T-helper 1 cell treated with Interleukin-12 subunit alpha and Interleukin-12 subunit beta and Interleukin-4 antibody, amounts not matched to agents 30 ng/mL and 1 ng/mL, for 36 hours (primary cell): Measurements from ENCODE around the gene RPL36. TPM values are rescaled to one million over a fixed set of nuclear protein-coding genes. Genes with fewer than 3 reads are reported as not detected.

Experiments used
- intact Hi-C: fragments of 100-400 bp; cut with micrococcal nuclease; formaldehyde crosslinking; loops from one replicate; pipeline ENCODE4 v1.15.1; 2024
- total RNA-seq: library from RNA; stranded (reverse); gene quantifications from 2 replicates; pipeline ENCODE4 v1.2.3, GENCODE V29; 2022

RPL36 gene
- total RNA-seq, 1 donor from 2014 or later = 713 TPM

- intact Hi-C loops = no loop called here
These were observed 16.3 kb upstream of the RPL36 start for GRCh38 chr19:5673752-5674151.

DNA sequence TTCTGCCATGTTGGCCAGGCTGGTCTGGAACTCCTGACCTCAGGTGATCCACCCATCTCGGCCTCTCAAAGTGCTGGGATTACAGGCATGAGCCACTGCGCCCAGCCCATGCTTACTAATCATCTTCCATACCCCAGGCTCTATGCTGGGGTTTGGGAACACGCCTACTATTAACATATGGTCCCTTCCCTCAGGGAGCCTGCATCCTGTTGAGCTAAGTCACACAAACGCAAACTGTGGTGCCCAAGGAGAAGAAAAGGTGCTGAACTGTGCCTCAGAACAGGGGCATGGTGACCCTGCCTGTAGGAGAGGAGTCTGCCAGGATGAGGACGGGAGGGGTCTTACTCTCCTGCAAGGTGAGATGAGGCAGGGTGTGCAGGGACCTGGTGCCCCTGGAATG lies 15.4 kb upstream of the RPL36 start:
- intact Hi-C loops = no loop called here

DNA sequence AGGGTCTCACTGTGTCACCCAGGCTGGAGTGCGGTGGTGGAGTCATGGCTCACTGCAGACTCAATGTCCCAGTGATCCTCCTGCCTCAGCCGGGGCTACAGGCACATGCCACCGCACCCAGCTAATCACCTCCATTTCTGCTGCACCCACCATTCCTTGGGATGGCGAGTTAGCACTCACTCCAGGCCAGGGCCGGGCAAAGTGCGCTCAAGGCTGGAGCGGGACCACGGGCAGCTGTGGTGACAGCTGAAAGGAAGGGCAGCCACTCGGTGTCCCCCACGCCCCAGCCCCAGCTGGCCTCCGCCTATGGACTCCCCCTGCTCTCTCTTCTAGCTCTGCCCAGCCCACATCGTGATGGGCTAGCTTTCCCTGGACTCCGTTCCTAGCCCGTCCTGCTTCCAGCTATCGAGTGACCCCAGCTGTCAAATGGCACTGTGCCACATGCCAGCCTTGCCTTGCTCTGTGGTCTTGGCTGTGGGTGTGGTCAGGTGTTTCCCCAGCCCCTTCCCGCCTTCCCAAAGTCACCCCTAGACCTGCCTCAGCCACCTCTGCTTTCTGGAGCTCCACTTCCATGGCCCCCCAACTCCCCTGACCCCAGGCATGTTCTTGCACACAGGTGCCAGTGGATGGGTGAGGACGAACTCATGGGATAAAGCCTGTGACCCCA lies 13.9 kb upstream of the RPL36 start:
- intact Hi-C loops = no loop called here

DNA sequence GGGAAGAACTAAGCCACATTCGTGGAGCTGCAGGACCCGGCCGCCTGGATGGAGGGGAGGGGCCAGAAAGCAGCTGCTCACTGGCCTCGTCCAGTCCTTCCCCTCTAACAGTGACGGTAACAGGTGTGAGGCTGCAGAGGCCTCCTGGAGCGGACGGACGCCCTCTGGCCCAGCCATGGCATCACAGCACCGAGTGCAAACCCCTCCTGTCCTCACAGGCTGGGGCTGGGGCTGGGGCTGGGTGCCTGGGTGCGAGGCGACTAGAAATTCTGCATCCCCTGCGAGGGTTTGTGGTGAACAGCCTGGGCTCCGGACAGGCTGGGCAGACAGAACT lies 13.4 kb upstream of the RPL36 start:
- intact Hi-C loops = no loop called here

- intact Hi-C loops = no loop called here
These were observed 13.0 kb upstream of the RPL36 start for GRCh38 chr19:5677136-5677535.

DNA sequence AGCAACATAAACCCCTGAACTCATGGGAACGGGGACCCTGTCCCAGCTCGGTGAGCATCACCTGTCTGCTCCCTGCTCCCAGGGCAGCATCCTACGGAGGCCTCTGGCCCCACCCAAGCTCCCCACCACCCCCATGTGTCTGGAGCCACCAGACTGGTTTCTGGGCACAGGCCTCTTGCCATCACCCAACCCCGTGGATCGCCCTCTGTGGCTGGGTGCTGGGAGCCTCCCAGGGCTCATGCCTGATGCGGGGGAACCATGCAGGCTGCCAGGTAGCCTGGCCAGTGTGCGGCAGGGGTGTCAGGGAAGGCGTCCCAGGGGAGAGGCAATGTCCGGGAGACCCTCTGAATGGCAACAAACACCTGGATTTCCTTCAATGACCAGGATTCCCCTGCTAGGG lies 12.5 kb upstream of the RPL36 start:
- intact Hi-C loops = no loop called here

- intact Hi-C loops = no loop called here
These were observed 11.9 kb upstream of the RPL36 start for GRCh38 chr19:5678071-5678718.

- intact Hi-C loops = loop anchor here (1.0 to 5.0 kb wide), 9 partner anchors 11 to 1917 kb away; partner anchors contain the start of genes CATSPERD, CHAF1A, LONP1 and MRPL54
These were observed 10.6 kb upstream of the RPL36 start for GRCh38 chr19:5679289-5680083.

DNA sequence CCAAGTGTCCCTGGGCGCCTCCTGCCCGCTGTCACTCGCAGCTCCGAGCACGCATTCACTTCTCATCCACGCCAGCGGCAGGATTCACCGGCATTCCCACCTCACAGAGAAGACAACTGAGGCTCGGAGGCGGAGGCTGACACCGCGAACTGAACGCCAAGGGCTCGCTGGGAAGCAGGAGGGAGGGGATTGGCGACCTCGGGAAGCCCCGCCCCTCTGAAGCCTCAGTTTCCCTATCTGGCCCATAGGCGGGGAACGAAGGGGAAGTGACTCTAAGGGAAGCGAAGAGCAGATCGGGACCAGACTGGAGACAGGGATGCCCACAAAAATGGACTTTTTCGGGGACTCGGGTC lies 10.0 kb upstream of the RPL36 start:
- intact Hi-C loops = loop anchor here (1.0 to 5.0 kb wide), 9 partner anchors 10 to 1917 kb away; partner anchors contain the start of genes CATSPERD, CHAF1A, LONP1 and MRPL54

DNA sequence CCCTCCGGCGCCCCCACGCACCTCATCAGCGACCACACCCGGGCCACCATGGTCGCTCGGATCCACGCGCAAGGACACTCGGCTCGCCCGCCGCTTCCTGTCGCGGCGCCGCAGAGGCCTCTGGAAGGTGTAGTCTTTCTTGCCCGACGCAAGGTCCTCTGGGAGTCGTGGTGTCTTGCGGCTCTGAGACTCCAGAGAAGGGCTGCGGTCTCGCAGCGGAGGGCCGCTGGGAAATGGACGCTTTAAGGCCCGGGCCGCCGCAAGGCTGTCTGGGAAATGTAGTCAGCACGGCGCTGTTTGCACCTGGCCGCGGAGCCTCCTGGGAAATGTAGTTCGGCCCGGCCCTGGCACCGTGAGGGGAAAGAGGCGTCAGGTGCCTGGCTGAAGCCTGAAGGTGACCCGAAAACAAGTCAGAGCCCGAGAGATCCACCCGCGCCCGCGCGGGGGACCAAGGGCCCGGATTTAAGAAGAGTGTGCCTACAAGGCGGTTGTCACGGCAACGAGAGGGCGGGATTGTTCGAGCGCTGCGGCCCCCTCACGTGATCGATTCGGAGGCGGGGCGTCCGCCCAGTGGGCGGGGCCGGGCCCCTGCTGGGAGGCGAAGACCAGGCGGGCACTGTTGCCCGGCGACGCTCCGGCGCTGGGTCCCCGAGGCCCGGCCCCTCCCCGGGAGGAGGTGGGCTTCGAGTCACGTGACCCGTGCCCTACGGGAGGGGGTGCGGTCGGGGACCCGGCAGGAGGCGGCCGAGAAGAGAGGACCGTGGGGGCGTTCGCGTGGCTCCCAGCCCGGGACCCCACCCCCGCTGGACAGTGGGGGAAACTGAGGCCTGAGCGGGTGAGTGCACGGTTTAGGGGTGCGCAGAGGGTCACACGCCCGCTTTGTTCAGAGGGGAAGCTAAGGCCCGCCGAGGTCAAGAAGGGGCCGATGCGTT lies 9.4 kb upstream of the RPL36 start, which contains the start of the genes HSD11B1L and MICOS13:
HSD11B1L (plus strand) TSS at position 591 of the 932 bp plus-strand sequence. CDS start 3,806 bp downstream, outside the sequence.
MICOS13 (minus strand) TSS at position 80 of the 932 bp plus-strand sequence; CDS start at position 50, 30 bp downstream.
- intact Hi-C loops = loop anchor here (1.0 to 5.0 kb wide), 9 partner anchors 10 to 1918 kb away; partner anchors contain the start of genes CATSPERD, CHAF1A, LONP1 and MRPL54

- intact Hi-C loops = loop anchor here (2.0 to 5.0 kb wide), 4 partner anchors 223 to 1919 kb away; partner anchors contain the start of genes CHAF1A, MRPL54, SH3GL1 and VMAC
These were observed 8.5 kb upstream of the RPL36 start for GRCh38 chr19:5681391-5682106.

DNA sequence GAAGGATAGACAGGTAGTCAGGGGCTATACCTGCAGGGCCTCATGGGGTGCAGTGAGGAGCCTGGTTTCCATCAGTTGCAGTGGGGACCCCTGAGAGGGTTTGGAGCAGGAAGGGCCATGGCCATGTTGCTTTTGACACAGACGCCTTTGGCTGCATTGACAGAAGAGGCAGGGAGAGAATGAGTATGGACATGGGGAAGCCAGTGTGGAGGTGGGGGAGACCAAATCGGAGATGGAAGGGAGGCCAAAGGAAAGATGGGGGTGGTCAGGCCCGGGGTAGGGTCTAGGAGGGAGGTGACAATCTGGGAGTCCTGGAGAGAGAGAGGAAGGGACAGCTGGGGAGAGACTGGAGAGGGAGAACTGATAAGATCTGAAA lies 8.0 kb upstream of the RPL36 start:
- intact Hi-C loops = loop anchor here (5.0 kb wide), 1 partner anchor 1280 kb away; the partner anchor contains the start of genes CHAF1A and SH3GL1

DNA sequence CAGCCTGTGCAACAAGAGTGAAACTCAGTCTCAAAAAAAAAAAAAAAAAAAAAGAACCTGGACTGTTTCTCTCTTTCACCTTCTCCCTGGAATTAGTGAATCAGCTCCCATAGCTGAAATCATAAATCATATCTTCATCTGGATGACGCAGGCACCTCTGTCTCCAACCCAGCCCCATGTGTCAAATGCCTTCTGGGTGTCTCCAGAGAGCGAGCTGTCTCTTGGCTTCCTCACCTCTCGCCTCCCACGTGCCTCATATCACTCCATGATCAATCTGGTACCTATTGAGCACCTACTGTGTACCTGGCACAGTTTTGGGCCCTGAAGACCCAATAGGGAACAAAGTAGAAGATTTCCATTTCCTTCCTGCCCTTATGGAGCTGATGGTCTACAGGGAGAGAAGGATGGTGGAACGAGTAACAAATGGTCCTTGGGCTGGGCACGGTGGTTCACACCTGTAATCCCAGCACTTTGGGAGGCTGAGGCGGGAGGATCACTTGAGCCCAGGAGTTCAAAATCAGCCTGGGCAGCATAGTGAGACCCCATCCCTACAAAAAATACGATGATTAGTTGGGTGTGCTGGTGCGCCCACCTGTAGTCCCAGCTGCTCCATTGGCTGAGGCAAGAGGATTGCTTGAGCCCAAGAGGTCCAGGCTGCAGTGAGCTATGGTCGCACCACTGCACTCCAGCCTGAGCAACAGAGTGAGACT lies 6.8 kb upstream of the RPL36 start:
- intact Hi-C loops = loop anchor here (5.0 kb wide), 1 partner anchor 1281 kb away; the partner anchor contains the start of genes CHAF1A and SH3GL1

GRCh38 chr19:5684694-5685430 lies 5.2 kb upstream of the RPL36 start:
- intact Hi-C loops = loop anchor here (5.0 kb wide), 2 partner anchors 1283 to 1358 kb away; partner anchors contain the start of genes CHAF1A and SH3GL1

DNA sequence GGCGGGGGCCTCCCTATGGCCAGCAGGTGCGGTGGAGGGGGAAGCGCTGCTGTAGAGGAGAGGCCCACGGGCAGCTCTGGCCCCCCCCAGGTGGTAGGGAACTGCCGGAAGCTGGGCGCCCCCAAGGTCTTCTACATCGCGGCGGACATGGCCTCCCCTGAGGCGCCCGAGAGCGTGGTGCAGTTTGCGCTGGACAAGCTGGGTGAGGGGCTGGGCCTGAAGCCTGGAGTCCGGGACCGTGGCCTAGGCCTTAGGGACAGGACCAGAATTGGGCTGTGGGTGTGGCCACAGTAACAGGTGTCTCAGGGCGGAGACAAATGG lies 3.8 kb upstream of the RPL36 start:
- intact Hi-C loops = loop anchor here (1.0 to 5.0 kb wide), 4 partner anchors 34 to 1359 kb away; partner anchors contain the start of genes CATSPERD, LONP1 and VMAC

DNA sequence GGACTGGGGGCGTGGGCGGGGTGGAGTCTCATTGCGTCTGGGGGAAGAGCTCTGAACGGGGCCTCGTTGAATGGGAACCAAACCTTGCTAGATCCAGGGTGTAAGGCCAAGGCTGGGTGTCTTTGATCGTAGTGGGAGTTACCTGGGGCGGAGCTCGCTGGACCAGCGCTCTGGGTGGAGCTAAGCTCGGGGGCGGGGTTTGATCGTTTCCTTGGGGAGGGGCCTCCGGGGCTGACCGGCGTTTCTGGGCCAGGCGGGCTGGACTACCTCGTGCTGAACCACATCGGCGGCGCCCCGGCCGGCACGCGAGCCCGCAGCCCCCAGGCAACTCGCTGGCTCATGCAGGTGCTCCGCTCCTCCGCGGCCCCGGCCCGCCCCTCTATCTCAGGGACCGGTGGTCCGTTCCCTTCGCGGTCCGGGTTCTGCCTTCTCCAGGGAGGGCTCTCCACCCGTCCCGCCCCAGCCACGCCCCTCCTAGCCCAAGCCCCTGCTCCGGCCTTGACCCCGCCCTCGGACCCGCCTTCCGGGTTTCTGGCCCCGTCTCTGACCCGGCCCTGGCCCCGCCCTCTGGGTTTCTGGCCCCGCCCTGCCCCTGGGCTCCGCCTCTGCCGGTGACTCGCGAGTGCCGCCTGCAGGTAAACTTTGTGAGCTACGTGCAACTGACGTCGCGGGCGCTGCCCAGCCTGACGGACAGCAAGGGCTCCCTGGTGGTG lies 3.3 kb upstream of the RPL36 start:
- intact Hi-C loops = loop anchor here (1.0 to 5.0 kb wide), 5 partner anchors 33 to 1360 kb away; partner anchors contain the start of genes CATSPERD, LONP1, SAFB and VMAC

GRCh38 chr19:5687360-5688198 lies 2.5 kb upstream of the RPL36 start:
- intact Hi-C loops = loop anchor here (1.0 to 5.0 kb wide), 2 partner anchors 64 to 1360 kb away; partner anchors contain the start of gene SAFB
